Left ventricle myocardium inferior (tissue), 1 donor: Measurements from ENCODE around the gene FRK. TPM values are rescaled to one million over a fixed set of nuclear protein-coding genes. Genes with fewer than 3 reads are reported as not detected.
A peak's percentile ranks its signal among the peaks of the same experiment; 100 is the strongest.

ENCODE experiments used
- DNase-seq: peaks from one replicate; pipeline ENCODE4 v3.0.0-alpha.2; 2020
- H3K27ac ChIP-seq: fragments of 200-600 bp; replicated peaks from 2 replicates; pipeline ENCODE4 v1.8.0; 2021
- H3K27me3 ChIP-seq: fragments of 200-600 bp; 2 replicates; pipeline ENCODE4 v1.8.0; 2021; ENCODE audit warnings: low read depth
- H3K36me3 ChIP-seq: fragments of 200-600 bp; 2 replicates; pipeline ENCODE4 v1.8.0; 2021
- H3K4me1 ChIP-seq: fragments of 200-600 bp; 2 replicates; pipeline ENCODE4 v1.8.0; 2021
- H3K4me3 ChIP-seq: fragments of 200-600 bp; 2 replicates; pipeline ENCODE4 v1.8.0; 2021; ENCODE audit warnings: mild to moderate bottlenecking, moderate library complexity
- H3K9me3 ChIP-seq: fragments of 200-600 bp; replicated peaks from 2 replicates; pipeline ENCODE4 v1.8.0; 2021
- CTCF ChIP-seq: fragments of 200-600 bp; IDR thresholded peaks from 2 replicates; pipeline ENCODE4 v1.8.0; 2021; ENCODE audit warnings: antibody characterized with exemption, mild to moderate bottlenecking, borderline replicate concordance
- intact Hi-C: fragments of 100-400 bp; cut with micrococcal nuclease; formaldehyde crosslinking; loops from one replicate; pipeline ENCODE4 v1.11.0; 2022
- long read RNA-seq: library from polyadenylated mRNA; unstranded; transcript quantifications from one replicate; pipeline ENCODE4 v2.0.0, GENCODE V29; 2021
- total RNA-seq: library from RNA; stranded (reverse); fragmentation: NEBNext Ultra II Directional; extraction: Animal tissue kit (Norgen Biotek cat#: 25700); gene quantifications from one replicate; pipeline ENCODE4 v1.2.1, GENCODE V29; 2021
- donor health status: DM: no; HTN: yes; CAD: no; lungs with severe emphysema.

Gene FRK
- 11.2 TPM for total RNA-seq
- long read RNA-seq, partial matches to known transcripts: 1 of 26 reads
- long read RNA-seq, other reads (novel, unspliced or antisense): 25 of 26 reads

- no peaks in the 10 kb centered on the region for H3K27me3 ChIP-seq
- peaks cover 32% of the 10 kb centered on the region for H3K4me1 ChIP-seq
- TF ChIP-seq CTCF: peak; percentile 36
- H3K27ac ChIP-seq: peak within 1 kb of the TSS; percentile 67
- H3K4me3 ChIP-seq: peak within 1 kb of the TSS; percentile 59
- intact Hi-C loops: no loop called here
- no peaks in the 10 kb centered on the region for H3K36me3 ChIP-seq
- DNase-seq: no peak
- H3K9me3 ChIP-seq: no peaks in the 10 kb centered on the region
Observed at GRCh38 chr6:116060572-116061283, at the start of gene FRK. FRK (minus strand) TSS chr6:116060891; CDS start chr6:116060311, 580 bp downstream.

GRCh38 chr6:116108836-116109235 is 48.1 kb upstream of the FRK start:
- Histone ChIP-seq H3K27ac (no peak overlapping the region), H3K4me1 (peaks cover 45% of the 10 kb centered on the region), H3K4me3 (no peak overlapping the region), H3K36me3 (peaks cover 59% of the 10 kb centered on the region), H3K9me3 (no peaks in the 10 kb centered on the region), H3K27me3 (no peaks in the 10 kb centered on the region)
- DNase-seq: no peak
- TF ChIP-seq CTCF: no peak
- intact Hi-C loops: no loop called here

GRCh38 chr6:116106146-116106545 is 45.5 kb upstream of the FRK start:
- Histone ChIP-seq H3K4me3 (no peak overlapping the region), H3K9me3 (no peaks in the 10 kb centered on the region), H3K36me3 (peaks cover 33% of the 10 kb centered on the region), H3K27me3 (no peaks in the 10 kb centered on the region), H3K27ac (no peak overlapping the region), H3K4me1 (peaks cover 66% of the 10 kb centered on the region)
- intact Hi-C loops: no loop called here
- no peak for DNase-seq
- no peak for TF ChIP-seq CTCF

- intact Hi-C loops: no loop called here
- DNase-seq: no peak
- H3K27ac ChIP-seq: no peak overlapping the region
- no peaks in the 10 kb centered on the region for H3K27me3 ChIP-seq
- H3K4me3 ChIP-seq: peak overlapping the region; percentile 2
- H3K4me1 ChIP-seq: peaks cover 68% of the 10 kb centered on the region
- H3K36me3 ChIP-seq: peaks cover 24% of the 10 kb centered on the region
- no peaks in the 10 kb centered on the region for H3K9me3 ChIP-seq
- no peak for TF ChIP-seq CTCF
Observed at GRCh38 chr6:116105247-116105646, 44.6 kb upstream of the FRK start.

GRCh38 chr6:116104636-116105035 is 43.9 kb upstream of the FRK start:
- Histone ChIP-seq H3K27me3 (no peaks in the 10 kb centered on the region), H3K4me1 (peaks cover 75% of the 10 kb centered on the region), H3K9me3 (no peaks in the 10 kb centered on the region), H3K4me3 (peak overlapping the region; percentile 2), H3K36me3 (peaks cover 19% of the 10 kb centered on the region), H3K27ac (no peak overlapping the region)
- TF ChIP-seq CTCF: no peak
- DNase-seq: no peak
- intact Hi-C loops: no loop called here
